Osteoblast (primary cell): ENCODE results near the gene XRCC5. TPM values are rescaled to one million over a fixed set of nuclear protein-coding genes. Genes with fewer than 3 reads are reported as not detected.

Experiments
- DNase-seq: peaks from one replicate; pipeline ENCODE4 v3.0.0; 2011; ENCODE audit warnings: low spot score, mixed read lengths; ENCODE audit not compliant: insufficient read length; ENCODE audit errors: missing footprints
- H2AFZ ChIP-seq: 2 replicates; pipeline ENCODE4 v1.6.0; 2011; ENCODE audit warnings: mild to moderate bottlenecking, low read length
- H3K27ac ChIP-seq: 2 replicates; pipeline ENCODE4 v1.5.1; 2011; ENCODE audit warnings: mild to moderate bottlenecking, low read depth, low read length, moderate library complexity
- H3K27me3 ChIP-seq: 2 replicates; pipeline ENCODE4 v1.6.0; 2012; ENCODE audit warnings: mild to moderate bottlenecking, control low read depth, inconsistent platforms, low read length, moderate library complexity; ENCODE audit not compliant: insufficient read depth
- H3K36me3 ChIP-seq: 2 replicates; pipeline ENCODE4 v1.5.1; 2011; ENCODE audit warnings: mild to moderate bottlenecking, low read length, control low read depth, moderate library complexity; ENCODE audit not compliant: insufficient read depth
- H3K4me1 ChIP-seq: 2 replicates; pipeline ENCODE4 v1.5.1; 2011; ENCODE audit warnings: mild to moderate bottlenecking, low read length, control low read depth, moderate library complexity; ENCODE audit not compliant: insufficient read depth
- H3K4me2 ChIP-seq: 2 replicates; pipeline ENCODE4 v1.6.0; 2011; ENCODE audit warnings: mild to moderate bottlenecking, low read length; ENCODE audit not compliant: insufficient read depth
- H3K4me3 ChIP-seq: fragments of 200-600 bp; sonication (generic); 3 replicates; pipeline ENCODE4 v1.5.1; 2012; ENCODE audit warnings: mild to moderate bottlenecking, low read length, inconsistent platforms; ENCODE audit not compliant: insufficient read depth
- H3K79me2 ChIP-seq: 2 replicates; pipeline ENCODE4 v1.6.0; 2012; ENCODE audit warnings: mild to moderate bottlenecking, low read length, control low read depth, inconsistent platforms; ENCODE audit not compliant: insufficient read depth
- H3K9me3 ChIP-seq: 2 replicates; pipeline ENCODE4 v1.5.1; 2011; ENCODE audit warnings: low read depth, low read length, control low read depth
- H4K20me1 ChIP-seq: 2 replicates; pipeline ENCODE4 v1.6.0; 2012; ENCODE audit warnings: mild to moderate bottlenecking, low read length, control low read depth; ENCODE audit not compliant: insufficient read depth
- CTCF ChIP-seq: IDR thresholded peaks from 2 replicates; pipeline ENCODE4 v1.5.1; 2011; ENCODE audit warnings: mild to moderate bottlenecking, low read depth, low read length, moderate library complexity; ENCODE audit errors: extremely low read depth
- total RNA-seq: library from RNA; depleted of rRNA; stranded (reverse); fragments of >200 nt; gene quantifications from 2 replicates; pipeline ENCODE4 v1.2.3, GENCODE V29; 2012

XRCC5 gene
- total RNA-seq, 1 donor = 203 TPM

- H3K27ac ChIP-seq = peak overlapping the region; percentile 63
- no peaks in the 10 kb centered on the region for H3K36me3 ChIP-seq
- no peaks in the 10 kb centered on the region for H3K9me3 ChIP-seq
- peak overlapping the region; percentile 5 for H3K4me3 ChIP-seq
- H4K20me1 ChIP-seq = no peaks in the 10 kb centered on the region
- H3K4me1 ChIP-seq = peaks cover 29% of the 10 kb centered on the region
- TF ChIP-seq CTCF = no peak
- peak overlapping the region; percentile 18 for H2AFZ ChIP-seq
- H3K79me2 ChIP-seq = no peaks in the 10 kb centered on the region
- H3K27me3 ChIP-seq = no peaks in the 10 kb centered on the region
- DNase-seq = peak; percentile 63
- H3K4me2 ChIP-seq = peak overlapping the region; percentile 61
Measured at GRCh38 chr2:216216951-216217903, 108.1 kb downstream of the XRCC5 start.

- peaks cover 35% of the 10 kb centered on the region for H3K4me1 ChIP-seq
- H3K36me3 ChIP-seq = no peaks in the 10 kb centered on the region
- peak overlapping the region; percentile 61 for H3K4me2 ChIP-seq
- H2AFZ ChIP-seq = peak overlapping the region; percentile 18
- H4K20me1 ChIP-seq = no peaks in the 10 kb centered on the region
- H3K27me3 ChIP-seq = no peaks in the 10 kb centered on the region
- peak overlapping the region; percentile 5 for H3K4me3 ChIP-seq
- peak overlapping the region; percentile 63 for H3K27ac ChIP-seq
- H3K9me3 ChIP-seq = no peaks in the 10 kb centered on the region
- DNase-seq = no peak
- H3K79me2 ChIP-seq = no peaks in the 10 kb centered on the region
- TF ChIP-seq CTCF = no peak
Measured at GRCh38 chr2:216217904-216218260, 108.7 kb downstream of the XRCC5 start.

GRCh38 chr2:216219861-216220260 lies 110.7 kb downstream of the XRCC5 start:
- Histone ChIP-seq H4K20me1 (no peaks in the 10 kb centered on the region), H2AFZ (no peak overlapping the region), H3K4me2 (no peak overlapping the region), H3K4me3 (no peak overlapping the region), H3K79me2 (no peaks in the 10 kb centered on the region), H3K9me3 (no peaks in the 10 kb centered on the region), H3K27ac (no peak overlapping the region), H3K36me3 (no peaks in the 10 kb centered on the region), H3K27me3 (no peaks in the 10 kb centered on the region), H3K4me1 (peaks cover 39% of the 10 kb centered on the region)
- DNase-seq = no peak
- TF ChIP-seq CTCF = no peak

GRCh38 chr2:216220976-216221375 lies 111.8 kb downstream of the XRCC5 start:
- H2AFZ ChIP-seq = no peak overlapping the region
- no peak for DNase-seq
- no peak overlapping the region for H3K4me3 ChIP-seq
- no peak overlapping the region for H3K27ac ChIP-seq
- no peaks in the 10 kb centered on the region for H3K36me3 ChIP-seq
- no peaks in the 10 kb centered on the region for H3K27me3 ChIP-seq
- peaks cover 39% of the 10 kb centered on the region for H3K4me1 ChIP-seq
- no peaks in the 10 kb centered on the region for H4K20me1 ChIP-seq
- H3K79me2 ChIP-seq = no peaks in the 10 kb centered on the region
- H3K9me3 ChIP-seq = no peaks in the 10 kb centered on the region
- no peak overlapping the region for H3K4me2 ChIP-seq
- no peak for TF ChIP-seq CTCF
